ENCODE data around the gene SLC1A2.

SLC1A2 gene

DNA sequence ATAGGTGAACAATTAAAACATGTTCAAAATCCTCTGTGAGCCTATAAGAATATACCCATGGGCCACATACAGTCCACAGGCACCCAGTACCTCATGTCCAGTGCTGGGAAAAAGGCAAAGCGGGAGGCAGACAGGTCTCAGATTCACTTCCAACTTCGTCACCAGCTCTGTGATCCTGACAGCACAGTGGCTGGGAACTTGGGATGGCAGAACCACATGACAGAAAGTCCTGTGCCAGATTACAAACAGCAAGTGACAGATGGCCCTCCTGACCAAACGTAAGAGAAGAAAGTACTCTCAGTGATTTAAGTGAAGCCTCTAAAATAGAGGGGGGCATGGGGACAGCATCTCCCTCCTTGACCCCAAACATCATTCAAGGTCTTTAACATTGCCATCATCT, 5.8 kb downstream of the SLC1A2 start:
- no peak for DNase-seq (ENCODE audit: low read depth in 2 of 2)

DNA sequence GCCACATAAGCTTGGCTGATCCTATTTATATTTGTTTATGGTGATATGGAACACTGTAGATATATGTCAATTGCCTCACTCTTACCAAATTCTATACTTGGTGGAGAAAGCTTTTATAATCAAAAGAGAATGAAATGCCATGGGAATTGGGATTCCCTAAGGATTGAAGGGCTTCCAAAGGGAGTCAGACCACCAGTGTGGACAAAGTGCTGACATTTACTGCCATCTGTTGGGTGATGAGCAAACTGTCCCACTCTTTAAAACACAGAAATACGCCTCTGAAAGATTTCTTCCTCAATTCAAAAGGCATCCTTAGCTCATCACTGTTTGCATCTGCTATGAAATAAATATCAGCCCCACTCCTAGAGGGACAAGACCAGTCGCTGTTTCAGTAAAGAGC, 7.1 kb downstream of the SLC1A2 start:
- no peak for DNase-seq (ENCODE audit: low read depth in 2 of 2)

DNA sequence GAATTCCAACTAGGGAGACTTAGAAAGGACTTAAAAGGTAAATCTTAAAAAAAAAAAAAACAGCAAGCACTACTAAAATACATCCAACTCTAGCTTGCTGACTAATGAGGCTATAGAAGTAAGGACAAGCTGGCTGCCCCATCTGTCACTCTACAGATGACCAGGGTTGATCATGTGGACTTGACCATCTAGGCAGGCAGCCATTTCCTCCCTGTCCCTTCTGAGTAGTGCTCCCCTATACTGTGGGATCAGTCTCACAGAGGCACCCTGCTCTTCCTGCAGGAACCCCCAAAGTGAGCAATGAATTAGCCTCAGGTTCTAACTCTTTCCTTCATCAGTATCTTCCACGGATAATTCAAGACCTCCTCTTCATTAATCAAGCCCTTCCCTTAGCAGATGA, 12.3 kb downstream of the SLC1A2 start:
- no peak for DNase-seq (ENCODE audit: low read depth in 2 of 2)

DNA sequence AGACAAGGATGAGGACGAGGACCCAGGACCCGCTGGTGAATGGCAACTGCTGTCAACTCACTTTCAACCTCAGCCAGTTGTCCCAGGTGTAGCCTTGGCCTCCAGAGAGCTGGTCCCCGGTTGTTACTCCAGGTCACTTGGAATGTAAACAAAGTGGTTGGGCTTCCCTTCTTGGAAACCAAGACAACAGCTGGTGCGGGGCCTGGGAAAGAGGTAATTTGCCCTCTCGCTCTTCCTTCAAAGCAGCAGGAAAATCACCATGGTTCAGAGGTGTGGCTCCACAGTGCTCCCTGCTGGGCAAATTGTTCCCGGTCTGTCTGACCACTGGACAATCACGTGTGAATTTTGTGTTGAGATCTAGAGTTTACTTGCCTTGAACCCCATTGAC, 15.0 kb downstream of the SLC1A2 start:
- no peak for DNase-seq (ENCODE audit: low read depth in 2 of 2)

DNA sequence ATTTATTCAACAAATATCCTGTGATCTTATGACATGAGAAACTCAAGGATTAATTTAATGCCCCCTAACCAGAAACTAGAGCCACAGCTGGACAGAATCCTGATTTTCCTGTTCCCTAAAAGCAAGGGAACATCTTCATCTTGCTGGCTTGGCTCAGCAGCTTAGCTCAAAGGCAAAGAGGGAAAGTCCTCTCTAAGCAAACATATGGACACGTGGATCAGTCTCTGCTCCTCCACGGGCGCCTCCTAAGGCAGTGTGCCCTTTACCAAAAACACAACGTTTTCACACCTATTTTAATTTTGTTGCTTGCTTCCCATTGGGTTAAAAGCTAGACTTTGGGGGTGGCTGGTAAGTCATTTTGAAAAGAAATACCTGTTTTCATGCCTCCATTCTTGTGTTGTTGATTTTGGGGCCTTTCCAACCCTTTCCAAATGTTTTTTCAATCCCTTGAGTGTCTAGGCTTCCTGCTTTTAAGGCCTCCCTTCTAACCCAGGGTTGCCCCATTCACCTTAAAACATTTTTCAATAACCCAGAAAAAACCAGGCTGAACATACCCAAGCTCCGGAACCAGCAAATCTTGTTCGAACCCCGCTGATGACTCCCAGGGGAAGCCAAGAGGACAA, 15.5 kb downstream of the SLC1A2 start:
- DNase-seq (ENCODE audit: low read depth in 2 of 2) = no peak

DNA sequence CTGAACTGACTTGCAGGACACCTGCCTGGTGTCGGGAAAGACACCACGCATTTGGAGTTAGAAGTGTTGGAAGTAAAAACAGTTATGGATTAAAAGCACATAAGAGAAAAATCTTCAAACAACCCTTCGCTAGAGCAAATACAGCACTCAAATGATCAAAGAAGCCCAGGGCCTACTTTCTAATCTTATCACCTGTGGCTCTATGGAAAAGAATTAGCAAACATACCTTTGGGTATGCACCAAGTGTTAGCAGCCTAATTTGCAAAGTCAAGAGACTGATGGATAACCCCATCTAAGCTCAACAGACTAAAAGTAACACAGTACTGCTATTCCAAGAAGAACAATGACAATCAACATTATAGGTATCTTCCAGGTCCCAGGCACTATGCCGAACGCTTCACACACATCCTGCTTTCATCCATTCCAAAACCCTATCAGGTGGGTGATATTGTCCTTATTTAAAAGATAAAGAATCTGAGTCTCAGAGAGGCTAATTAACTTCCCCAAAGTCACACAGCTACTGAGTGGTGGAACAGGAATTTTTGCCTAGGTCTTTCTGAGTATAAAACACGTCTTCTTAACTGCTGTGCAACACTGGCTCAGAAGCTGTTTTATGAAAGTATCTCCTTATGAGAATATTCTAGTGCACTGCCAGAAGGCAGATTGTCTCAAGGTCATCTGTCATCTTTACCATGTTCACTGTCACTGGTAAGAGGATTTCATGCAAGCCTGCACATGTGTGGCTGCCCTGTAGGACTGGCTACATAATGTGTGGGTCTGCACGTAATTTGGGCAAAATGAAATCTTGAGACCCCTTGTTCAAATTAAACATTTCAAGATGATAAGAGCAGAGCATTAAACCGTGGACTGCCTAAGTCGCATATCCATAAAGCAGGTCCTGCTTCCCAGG, 16.4 kb downstream of the SLC1A2 start:
- no peak for DNase-seq (ENCODE audit: low read depth in 2 of 2)

DNA sequence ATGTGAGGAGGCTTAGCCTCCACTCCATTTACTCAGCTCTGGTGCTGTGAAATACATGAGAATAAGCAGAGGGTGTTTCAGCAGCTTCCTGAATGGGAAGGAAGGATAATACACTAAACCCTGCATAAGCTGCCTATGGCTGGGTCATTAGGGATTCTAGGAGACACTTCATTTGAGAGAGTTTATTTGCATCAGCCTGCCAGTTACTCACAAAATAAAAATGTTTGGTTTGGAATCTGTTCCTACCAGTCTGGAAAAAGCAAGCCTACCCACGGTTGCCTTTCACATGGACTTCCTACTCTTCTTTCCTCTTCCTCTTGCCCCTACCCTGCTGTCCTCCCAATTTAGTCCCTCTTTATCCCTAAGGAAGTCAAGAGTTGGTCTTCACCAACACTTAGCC, 20.5 kb downstream of the SLC1A2 start:
- DNase-seq (ENCODE audit: low read depth in 2 of 2) = no peak

DNA sequence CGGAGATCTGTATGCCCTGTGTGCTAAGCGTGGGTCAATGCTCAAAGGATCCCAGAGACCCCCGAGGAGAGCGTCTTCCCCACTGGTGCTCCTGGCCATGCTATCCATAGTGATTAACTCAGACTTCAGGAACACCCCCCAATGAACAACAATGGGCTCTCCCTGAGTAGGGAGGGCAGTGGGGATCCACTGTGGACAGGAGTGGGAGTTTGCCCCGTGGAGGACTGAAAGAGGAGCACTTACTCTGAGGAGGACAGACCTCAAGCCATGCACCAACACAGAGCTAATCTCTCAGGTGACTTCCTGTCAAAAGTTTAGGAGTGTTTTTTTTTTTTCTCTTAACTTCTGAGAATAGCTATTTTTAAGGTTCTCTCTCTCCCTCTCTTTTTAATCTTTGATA, 24.4 kb downstream of the SLC1A2 start:
- DNase-seq (ENCODE audit: low read depth in 2 of 2) = no peak

DNA sequence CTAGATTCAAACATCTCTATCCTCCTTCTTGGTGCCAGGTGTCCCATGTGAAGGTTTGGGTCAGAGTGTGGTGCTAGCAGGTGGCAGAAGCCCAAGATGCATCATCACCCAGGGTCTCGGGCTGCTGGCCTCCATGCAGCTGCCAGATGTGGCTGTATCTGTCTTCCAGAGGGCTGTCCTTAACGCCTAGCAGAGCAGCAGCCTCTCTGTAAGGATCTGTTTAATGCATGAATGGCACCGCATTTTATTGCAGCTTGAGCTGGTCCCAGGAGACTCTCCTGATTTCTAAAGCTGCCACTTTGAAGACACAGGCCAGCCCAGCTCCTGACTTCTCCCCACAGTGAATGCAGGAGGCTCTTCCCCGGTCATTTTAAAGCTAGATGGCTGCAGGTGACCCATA, 26.3 kb downstream of the SLC1A2 start:
- DNase-seq (ENCODE audit: low read depth in 2 of 2) = no peak

DNA sequence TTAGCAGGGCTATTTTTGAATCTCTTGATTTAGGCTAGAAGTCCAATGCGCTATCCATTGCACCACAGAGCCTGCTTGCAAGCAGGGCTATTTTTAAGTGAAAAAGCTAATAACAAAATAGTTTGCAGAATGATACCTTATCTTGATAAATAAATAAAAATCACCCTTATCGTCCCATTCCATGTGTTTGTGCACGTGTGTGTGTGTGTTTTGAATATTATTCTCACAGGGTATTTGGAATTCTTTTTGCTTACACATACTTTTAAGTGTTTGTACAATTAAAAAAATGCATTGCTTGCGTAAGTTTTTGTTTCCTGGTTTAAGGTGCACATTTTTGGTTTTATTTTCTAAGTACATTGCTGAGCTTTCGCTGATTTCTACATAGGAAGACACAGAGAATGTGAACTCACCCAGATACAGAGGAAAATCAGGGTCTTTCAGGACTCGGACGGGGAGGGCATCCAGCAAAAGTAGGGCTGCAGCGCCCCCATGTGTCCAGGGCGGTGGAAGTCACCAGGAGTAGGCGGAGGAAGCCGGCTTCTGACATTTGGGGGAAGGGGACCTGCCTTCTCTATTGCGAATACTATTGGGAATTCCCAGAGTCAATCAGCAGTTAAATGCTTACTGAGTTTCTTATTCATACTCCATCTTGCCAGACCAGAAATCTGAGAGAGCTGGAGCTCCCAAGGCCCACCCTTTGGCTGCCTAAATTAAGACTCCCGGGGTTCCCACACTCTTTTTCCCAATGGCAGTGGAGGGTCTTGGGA, 27.3 kb downstream of the SLC1A2 start:
- peak; percentile 66 to 83 for DNase-seq (ENCODE audit: low read depth in 2 of 2)

DNA sequence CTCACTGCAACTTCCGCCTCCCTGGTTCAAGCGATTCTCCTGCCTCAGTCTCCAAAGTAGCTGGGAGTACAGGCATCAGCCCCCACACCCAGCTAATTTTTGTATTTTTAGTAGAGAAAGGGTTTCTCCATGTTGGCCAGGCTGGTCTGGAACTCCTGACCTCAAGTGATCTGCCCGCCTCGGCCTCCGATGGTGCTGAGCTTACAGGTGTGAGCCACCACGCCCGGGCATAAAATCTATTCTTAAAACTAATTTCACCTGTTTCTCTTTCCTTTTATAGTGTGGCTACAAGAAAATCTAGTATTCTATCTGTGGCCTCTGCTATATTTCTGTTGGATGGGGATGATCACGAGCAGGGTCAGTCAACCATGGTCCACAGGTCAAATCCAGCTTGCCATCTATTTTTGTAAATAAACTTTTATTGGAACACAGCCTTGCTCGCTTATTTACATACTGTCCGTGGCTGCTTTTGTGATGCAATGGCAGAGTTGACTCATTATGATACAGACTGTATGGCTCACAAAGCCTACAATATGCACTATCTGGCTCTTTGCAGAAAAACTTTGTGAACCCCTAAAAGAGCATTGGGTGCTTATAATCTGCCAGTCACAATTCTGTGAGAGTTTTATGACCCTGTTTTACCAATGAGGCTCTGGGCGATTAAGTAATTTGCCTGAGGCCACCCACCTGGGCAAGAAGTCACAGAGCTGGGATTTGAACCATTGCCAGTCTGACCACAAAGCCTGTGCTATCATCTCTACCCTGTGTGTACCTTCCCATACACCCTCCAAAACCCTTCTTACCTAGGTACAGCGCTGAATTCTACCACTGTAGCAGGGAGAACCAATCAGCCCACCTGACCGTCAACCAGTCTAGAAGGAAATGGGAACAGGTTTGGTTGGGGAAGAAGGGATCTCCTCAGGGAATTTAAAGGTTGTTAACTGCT, 28.3 kb downstream of the SLC1A2 start:
- peak in 1 of 2 donors; percentile 35 for DNase-seq (ENCODE audit: low read depth in 2 of 2)

DNA sequence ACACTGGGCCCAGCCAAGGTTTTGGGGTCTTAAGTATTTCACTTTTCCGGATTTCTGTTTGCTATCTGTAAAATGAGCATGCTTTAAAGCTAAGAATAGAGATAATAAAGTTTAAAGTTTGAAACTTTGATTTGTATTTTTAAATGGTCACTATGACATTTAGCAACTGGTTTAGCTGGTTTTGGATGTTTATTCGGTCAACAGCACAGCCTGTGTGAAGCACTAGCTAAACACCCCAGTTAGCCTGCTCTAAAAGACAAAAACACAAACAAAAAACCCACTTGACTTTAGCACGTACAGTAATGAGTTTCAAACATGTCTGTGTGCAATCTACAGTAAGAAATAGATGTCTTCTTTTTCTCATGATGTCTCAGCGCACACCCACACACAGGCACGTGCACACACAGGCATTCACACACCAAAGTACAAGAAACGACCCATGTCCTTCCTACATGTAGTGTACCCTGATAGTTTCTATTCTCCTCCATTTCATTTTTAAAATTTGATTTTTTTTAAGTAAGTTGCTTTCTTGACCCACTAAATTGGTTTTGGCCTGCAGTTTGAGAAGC, 29.4 kb downstream of the SLC1A2 start:
- DNase-seq (ENCODE audit: low read depth in 2 of 2) = peak in 1 of 2 donors; percentile 38

DNA sequence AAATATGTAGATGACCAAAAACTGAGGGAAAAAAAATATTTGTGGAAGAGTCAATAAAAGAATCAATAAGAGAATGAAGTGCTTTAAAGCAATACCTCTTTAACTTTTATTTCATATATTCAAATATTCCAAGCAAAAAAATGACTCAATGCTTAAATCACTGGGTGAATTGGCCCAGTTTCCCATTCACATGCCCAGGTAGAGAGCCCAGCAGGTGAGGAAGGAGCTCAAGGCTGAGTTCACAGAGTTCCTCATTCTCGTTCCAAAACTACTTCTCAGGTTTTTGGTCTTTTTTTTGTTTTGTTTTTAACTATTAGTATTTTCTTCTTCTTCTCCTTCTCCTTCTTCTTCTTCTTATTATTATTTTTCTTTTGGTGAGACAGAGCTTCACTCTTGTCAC, 30.2 kb downstream of the SLC1A2 start:
- DNase-seq (ENCODE audit: low read depth in 2 of 2) = no peak

DNA sequence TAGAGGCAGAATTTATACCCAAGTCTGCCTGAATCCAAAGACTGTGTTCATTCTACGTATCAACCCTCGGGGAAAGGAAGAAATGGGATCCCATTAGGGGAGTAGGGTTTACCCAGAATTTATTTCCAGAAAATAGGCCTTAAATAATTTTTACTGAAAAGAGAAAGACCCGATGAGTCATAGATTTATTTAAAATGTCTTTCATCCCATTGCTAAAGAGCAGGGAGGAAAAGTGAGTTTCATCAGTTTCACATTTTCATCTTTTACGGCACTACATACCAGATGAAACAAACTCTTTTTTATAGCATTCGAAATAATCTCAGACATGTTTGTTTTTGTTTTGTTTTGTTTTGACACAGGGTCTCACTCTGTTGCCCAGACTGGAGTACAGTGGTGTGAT, 31.3 kb downstream of the SLC1A2 start:
- DNase-seq (ENCODE audit: low read depth in 2 of 2) = no peak

DNA sequence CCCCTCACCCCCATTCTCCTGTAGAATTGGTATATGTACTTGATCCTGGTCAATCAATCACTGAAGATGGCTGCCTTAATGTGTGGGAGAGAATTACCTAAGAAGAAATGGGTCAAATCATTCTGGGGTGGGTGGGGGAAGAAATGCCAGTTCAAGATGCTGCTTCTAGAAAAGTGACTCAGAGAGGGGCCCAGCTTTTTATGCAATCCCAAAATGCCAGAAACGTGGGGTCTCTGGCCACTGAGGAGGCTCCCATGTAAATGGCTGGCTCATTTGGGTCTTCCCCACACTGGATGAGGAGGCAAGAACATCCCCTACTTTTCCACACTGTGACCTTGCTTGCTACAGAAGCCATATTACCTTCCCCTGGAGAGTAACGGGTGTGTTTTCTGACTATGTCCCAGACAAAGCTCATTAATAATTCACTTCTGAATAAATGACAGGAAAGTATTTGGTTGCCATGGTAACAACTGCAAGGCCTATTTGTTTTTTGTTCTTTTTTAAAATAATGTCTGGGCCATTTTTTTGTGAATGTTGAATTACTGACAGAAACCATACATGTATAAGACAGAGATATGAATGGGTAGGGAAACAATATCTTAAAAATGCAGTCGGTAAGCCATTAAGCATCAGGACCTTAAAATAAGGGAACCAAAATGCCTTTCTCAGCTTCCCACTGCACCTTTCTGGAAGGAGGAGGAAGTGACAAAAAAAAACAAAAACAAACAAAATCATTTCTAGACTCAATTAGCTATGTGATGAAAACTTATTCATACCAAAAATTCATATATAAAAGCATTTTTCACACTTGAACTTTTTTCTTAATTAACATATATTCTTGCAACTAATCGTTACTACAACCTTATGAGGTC, 32.0 kb downstream of the SLC1A2 start:
- DNase-seq (ENCODE audit: low read depth in 2 of 2) = no peak

DNA sequence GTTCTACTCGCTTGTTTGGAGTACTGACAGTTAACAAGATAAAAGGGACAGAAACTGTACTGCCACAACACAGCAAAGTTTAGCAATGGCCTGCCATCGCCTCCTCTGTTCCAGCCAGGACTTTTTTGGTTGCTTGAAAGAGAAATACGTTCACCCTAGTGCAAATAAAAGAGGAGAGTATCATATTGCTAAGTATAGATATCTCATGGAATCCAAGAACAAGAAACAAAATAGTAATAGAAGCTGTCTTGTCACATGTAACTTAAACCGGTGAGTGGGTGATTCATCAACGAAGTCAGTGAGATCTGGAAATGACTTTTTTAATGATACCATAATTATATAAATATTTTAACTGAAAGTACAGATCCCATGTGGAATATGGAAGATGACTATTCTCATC, 35.4 kb downstream of the SLC1A2 start:
- no peak for DNase-seq (ENCODE audit: low read depth in 2 of 2)

DNA sequence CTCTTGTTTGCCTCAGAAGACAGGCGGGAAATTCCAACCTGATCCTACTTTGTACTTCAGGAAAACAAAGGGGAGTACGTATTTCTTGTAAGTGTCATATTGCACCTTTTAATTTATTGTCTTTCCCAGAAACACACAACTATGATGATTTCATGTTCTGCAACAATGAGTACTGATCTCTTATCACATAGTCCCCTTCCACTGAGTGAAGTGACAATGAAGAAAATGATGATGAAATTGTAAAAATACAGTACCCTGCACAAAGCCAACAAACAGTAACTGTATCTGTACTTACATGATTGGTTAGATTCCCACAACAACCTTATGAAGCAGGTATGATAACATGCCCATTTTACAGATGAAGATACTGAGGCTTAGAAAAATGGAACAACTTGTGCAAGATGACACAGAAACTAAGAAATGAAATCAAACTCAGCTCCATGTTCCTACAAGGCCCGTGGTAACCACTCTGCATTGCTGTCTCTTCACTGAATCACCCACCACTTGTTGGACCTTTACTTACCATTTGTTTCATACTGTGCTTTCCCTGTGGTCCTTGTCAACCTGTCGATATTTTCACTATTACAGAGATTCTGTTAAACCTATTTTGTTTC, 37.5 kb downstream of the SLC1A2 start:
- no peak for DNase-seq (ENCODE audit: low read depth in 2 of 2)

DNA sequence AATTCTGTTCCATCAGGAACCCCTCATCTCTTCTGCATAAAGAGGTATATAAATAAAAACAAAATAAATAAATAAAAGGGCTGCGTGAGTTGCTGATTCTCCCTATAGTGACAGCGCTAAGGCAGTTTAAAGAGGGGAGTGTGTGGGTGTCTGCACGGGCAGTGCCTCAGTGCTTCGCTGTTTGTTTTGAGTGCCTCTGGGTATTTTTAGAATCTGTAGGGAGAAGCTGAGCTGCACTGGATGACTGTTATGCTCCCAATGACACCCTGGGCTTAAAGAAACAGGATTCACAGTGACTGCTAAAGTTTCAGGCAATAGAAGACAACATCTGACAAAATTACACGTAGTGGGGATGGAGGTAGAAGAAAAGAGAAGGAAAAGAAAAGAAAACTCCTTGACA, 38.8 kb downstream of the SLC1A2 start:
- DNase-seq (ENCODE audit: low read depth in 2 of 2) = no peak

DNA sequence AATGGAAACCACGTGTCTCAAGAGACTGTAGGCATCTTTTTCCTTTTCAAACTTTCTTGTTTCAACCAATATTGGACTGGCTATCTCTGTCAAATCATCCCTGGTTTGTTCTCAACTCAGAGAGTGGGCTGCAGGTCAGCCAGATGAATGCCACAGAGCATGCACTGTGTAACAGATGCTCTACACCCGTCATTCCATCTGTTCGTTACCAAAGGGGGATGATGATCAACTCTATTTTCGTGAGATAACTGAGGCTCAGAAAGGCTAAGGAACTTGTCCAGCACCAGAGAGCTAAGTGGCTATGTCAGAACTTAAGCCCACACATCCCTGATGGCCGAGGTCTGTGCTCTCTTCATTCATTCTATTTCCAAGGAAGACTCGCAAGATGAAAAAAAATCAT, 42.1 kb downstream of the SLC1A2 start:
- DNase-seq (ENCODE audit: low read depth in 2 of 2) = no peak

DNA sequence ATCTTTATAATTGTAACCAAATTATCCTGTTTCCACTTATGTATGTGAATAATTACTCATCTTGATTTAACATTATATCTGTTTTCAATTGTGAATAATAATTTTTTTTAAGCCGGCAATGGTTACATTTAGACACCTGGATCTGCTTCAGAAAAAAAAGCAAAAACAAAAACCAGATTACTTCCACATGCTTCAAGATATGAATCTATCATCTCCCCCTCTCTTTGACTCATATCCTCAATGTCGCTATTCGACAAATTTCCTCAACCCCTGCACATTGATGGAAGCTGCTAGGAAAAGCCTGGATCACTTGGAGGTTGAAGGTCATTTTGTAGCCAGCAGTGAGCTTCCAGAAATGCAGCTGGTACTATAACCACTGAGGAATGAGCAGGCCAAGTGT, 42.7 kb downstream of the SLC1A2 start:
- no peak for DNase-seq (ENCODE audit: low read depth in 2 of 2)

Measured in stimulated activated CD4-positive, alpha-beta T cell treated with anti-CD3 and anti-CD28 coated beads, Interleukin-15, amount 100 ng/mL, for 48 hours (primary cell).